Spleen (tissue), 11 donors: Measurements from ENCODE around the gene TTC39B. TPM values are rescaled to one million over a fixed set of nuclear protein-coding genes. Genes with fewer than 3 reads are reported as not detected.

ENCODE experiments used
- DNase-seq: peaks from one replicate; pipeline ENCODE4 v3.0.0-alpha.2; 2020
- H3K27ac ChIP-seq, 8 donors: fragments of 200-600 bp; sonication (generic) in 7 of 8; 1 replicate in 4 of 8; 2 replicates in 4 of 8; pipeline versions ENCODE4 v1.5.0 to v1.8.0; 2016 to 2021; ENCODE audit warnings: inconsistent platforms in 4 of 8, mild to moderate bottlenecking in 4 of 8, moderate library complexity in 1 of 8
- H3K27me3 ChIP-seq, 7 donors: fragments of 200-600 bp; sonication (generic) in 6 of 7; replicated peaks in 1 of 7; 1 replicate in 4 of 7; 2 replicates in 3 of 7; pipeline versions ENCODE4 v1.5.0 to v1.8.0; 2016 to 2021; ENCODE audit warnings: inconsistent platforms in 3 of 7, mild to moderate bottlenecking in 1 of 7
- H3K36me3 ChIP-seq, 6 donors: fragments of 200-600 bp; sonication (generic) in 5 of 6; 1 replicate in 4 of 6; 2 replicates in 2 of 6; pipeline versions ENCODE4 v1.5.0 to v1.8.0; 2016 to 2021; ENCODE audit warnings: inconsistent platforms in 2 of 6
- H3K4me1 ChIP-seq, 6 donors: fragments of 200-600 bp; sonication (generic) in 5 of 6; 1 replicate in 3 of 6; 2 replicates in 3 of 6; pipeline versions ENCODE4 v1.5.0 to v1.8.0; 2016 to 2021; ENCODE audit warnings: inconsistent platforms in 3 of 6
- H3K4me3 ChIP-seq, 8 donors: fragments of 200-600 bp; sonication (generic) in 7 of 8; 1 replicate in 4 of 8; 2 replicates in 4 of 8; pipeline versions ENCODE4 v1.5.0 to v1.8.0; 2016 to 2021; ENCODE audit warnings: inconsistent platforms in 4 of 8, mild to moderate bottlenecking in 4 of 8, moderate library complexity in 2 of 8
- H3K9me3 ChIP-seq, 8 donors: fragments of 200-600 bp; sonication (generic) in 7 of 8; 1 replicate in 4 of 8; 2 replicates in 4 of 8; pipeline versions ENCODE4 v1.5.0 to v1.8.0; 2016 to 2021; ENCODE audit warnings: inconsistent platforms in 4 of 8
- POLR2A ChIP-seq, 3 donors: fragments of 450-650 bp; IDR thresholded peaks; one replicate each; pipeline ENCODE4 v1.5.1; 2017; ENCODE audit warnings: antibody characterized with exemption in 3 of 3, mild to moderate bottlenecking in 1 of 3
- POLR2AphosphoS5 ChIP-seq, 3 donors: sonication (generic); formaldehyde crosslinking; IDR thresholded peaks; one replicate each; pipeline ENCODE4 v1.5.1; 2017; ENCODE audit warnings: antibody characterized with exemption in 3 of 3
- WGBS, 5 donors: extraction: QIAGEN DNeasy Blood & Tissue Kit in 3 of 5; methylation state at CpG; one replicate each; pipeline versions ENCODE4 v1.1.5 to v1.1.7; 2013 to 2018; 5-methylcytosine and 5-hydroxymethylcytosine counted together
- intact Hi-C: fragments of 100-400 bp; cut with DNase I; formaldehyde crosslinking; loops from one replicate; pipeline ENCODE4 v1.15.0; 2023; ENCODE audit warnings: low total_unique reads
- polyA plus RNA-seq, 3 donors: library from polyadenylated mRNA; stranded (reverse); fragments of 200-250 nt; gene quantifications; one replicate each; pipeline ENCODE4 v1.2.1, GENCODE V29; 2013
- total RNA-seq, 7 donors: library from RNA; depleted of rRNA in 3 of 7; stranded (reverse); fragments of >200 nt in 3 of 7; fragmentation: NEBNext Ultra II Directional in 4 of 7; extraction: Animal tissue kit (Norgen Biotek cat#: 25700) in 4 of 7; gene quantifications; one replicate each; pipeline versions ENCODE4 v1.1.0 to v1.2.1, GENCODE V29; 2016 to 2021
- TF ChIP-seq, protein P1 (sequence below), 11 experiments: fragments of 200-600 bp in 7 of 11; fragments of 450-650 bp in 4 of 11; sonication (generic) in 4 of 11; IDR thresholded peaks in 8 of 11; conservative IDR thresholded peaks in 3 of 11; 1 replicate in 7 of 11; 2 replicates in 4 of 11; pipeline versions ENCODE4 v1.4.0 to v1.8.0; 2016 to 2021; ENCODE audit warnings: antibody characterized with exemption in 11 of 11, inconsistent platforms in 4 of 11, mild to moderate bottlenecking in 1 of 11
- donor health status: healthy with polysubstance abuse.
- donor health status: DM: no; HTN: no; CAD: no; lungs with moderate emphysema.
- donor health status: DM: no; HTN: no; CAD: no.
- donor health status: Bipolar disorder and iron deficiency.
- donor health status: healthy.
- donor health status: DM: no; HTN: no; CAD: no.
- donor health status: DM: yes; HTN: yes; CAD: no.

Gene TTC39B
- total and polyA plus RNA-seq, 10 donors, result 4.8 to 24.1 (median 19.0) TPM

DNA sequence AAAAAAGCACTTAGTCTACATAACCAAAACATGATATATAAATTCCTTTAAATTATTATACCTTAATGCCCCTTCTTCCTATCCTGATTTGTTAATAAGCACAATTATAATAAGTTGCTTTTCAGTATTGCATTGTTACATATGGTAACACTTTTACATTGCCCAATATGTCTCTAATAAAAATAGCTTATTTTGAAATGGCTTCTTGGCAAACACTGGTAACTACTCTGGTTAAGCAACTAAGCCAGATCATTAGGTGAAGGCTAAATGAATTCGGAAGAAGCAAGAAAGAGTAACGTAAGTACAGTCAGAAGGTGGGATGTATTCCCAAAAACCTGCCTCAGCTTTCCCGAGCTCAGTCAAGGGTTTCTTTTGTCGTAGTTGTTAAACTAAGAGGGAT, 85.3 kb downstream of the TTC39B start:
- H3K4me1 ChIP-seq, result no peaks in the 10 kb centered on the region
- 76 to 90% (median 81%) methylated on average over 4 of the region's 4 CpGs for WGBS, 5 donors
- intact Hi-C loops, result no loop called here
- no peaks in the 10 kb centered on the region for H3K9me3 ChIP-seq
- H3K36me3 ChIP-seq, result peaks cover 0 to 20% (median 4%) of the 10 kb centered on the region in 6 donors
- no peak overlapping the region for H3K4me3 ChIP-seq
- H3K27me3 ChIP-seq, result no peaks in the 10 kb centered on the region
- TF ChIP-seq POLR2AphosphoS5 (IDR thresholded peaks at IDR 0.05) (no peak), POLR2A (IDR thresholded peaks at IDR 0.05) (no peak)
- TF ChIP-seq, protein P1, sequence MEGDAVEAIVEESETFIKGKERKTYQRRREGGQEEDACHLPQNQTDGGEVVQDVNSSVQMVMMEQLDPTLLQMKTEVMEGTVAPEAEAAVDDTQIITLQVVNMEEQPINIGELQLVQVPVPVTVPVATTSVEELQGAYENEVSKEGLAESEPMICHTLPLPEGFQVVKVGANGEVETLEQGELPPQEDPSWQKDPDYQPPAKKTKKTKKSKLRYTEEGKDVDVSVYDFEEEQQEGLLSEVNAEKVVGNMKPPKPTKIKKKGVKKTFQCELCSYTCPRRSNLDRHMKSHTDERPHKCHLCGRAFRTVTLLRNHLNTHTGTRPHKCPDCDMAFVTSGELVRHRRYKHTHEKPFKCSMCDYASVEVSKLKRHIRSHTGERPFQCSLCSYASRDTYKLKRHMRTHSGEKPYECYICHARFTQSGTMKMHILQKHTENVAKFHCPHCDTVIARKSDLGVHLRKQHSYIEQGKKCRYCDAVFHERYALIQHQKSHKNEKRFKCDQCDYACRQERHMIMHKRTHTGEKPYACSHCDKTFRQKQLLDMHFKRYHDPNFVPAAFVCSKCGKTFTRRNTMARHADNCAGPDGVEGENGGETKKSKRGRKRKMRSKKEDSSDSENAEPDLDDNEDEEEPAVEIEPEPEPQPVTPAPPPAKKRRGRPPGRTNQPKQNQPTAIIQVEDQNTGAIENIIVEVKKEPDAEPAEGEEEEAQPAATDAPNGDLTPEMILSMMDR (IDR thresholded peaks at IDR 0.05 in 8 of 11, conservative IDR thresholded peaks at IDR 0.05 in 3 of 11), result no peak
- H3K27ac ChIP-seq, result no peak overlapping the region
- no peak for DNase-seq

DNA sequence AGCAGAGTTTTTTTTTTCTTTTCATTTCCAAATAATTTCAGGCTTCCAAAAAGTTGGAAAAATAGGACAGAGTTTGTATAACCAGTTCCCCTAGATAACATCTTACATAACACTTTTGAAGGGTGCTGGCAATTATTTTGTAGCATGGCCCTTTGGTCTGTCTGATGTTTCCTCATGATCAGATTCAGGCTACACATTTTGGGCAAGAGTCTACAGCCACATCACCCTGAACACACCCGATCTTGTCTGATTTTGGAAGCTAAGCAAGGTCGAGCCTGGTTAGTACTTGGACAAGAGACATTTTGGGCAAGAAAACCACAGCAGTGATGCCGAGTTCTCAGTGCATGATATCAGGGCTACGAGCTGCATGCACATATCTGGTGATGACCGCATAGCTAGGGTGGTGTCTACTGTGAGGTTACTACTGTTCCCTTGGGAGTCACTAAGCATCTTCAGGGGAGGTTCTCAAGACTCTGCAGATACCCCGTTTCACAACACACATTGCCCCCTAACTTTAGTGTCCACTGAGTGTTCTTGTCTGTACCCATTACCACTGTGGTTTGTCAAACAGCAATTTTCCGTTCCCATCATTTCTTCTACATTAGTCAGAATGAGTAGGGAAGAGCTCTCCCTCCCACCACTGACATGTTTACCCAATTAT, 86.2 kb downstream of the TTC39B start:
- H3K4me1 ChIP-seq, result no peaks in the 10 kb centered on the region
- no peaks in the 10 kb centered on the region for H3K9me3 ChIP-seq
- intact Hi-C loops, result no loop called here
- DNase-seq, result no peak
- H3K36me3 ChIP-seq, result peaks cover 0 to 20% (median 4%) of the 10 kb centered on the region in 6 donors
- H3K4me3 ChIP-seq, result no peak overlapping the region
- H3K27ac ChIP-seq, result no peak overlapping the region
- WGBS, 5 donors, result 89 to 96% (median 93%) methylated on average over 7 of the region's 7 CpGs
- TF ChIP-seq POLR2AphosphoS5 (IDR thresholded peaks at IDR 0.05) (no peak), POLR2A (IDR thresholded peaks at IDR 0.05) (no peak)
- TF ChIP-seq, protein P1 (IDR thresholded peaks at IDR 0.05 in 8 of 11, conservative IDR thresholded peaks at IDR 0.05 in 3 of 11), result no peak
- no peaks in the 10 kb centered on the region for H3K27me3 ChIP-seq

DNA sequence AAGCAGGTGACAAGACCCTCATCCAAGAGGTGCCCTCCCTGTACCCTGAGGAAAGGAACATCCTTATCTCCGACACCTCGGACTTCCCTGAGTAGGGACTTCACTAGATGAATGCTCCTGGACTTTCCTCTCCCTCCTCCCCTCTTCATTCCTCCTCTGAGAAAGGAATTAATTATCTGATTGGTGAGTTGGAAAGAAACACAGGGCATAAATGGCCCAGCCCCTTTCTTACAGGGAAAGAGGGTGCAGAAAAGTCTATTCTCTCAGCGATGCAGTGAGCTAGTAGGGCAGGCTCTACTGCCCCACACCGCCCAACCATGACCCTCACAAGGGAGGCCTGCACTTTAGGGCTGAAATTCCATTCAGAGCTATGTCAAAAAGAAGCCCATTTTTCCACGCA, 87.5 kb downstream of the TTC39B start:
- Histone ChIP-seq H3K27ac (no peak overlapping the region), H3K9me3 (no peaks in the 10 kb centered on the region), H3K4me1 (no peaks in the 10 kb centered on the region), H3K4me3 (no peak overlapping the region), H3K36me3 (peaks cover 0 to 19% (median 4%) of the 10 kb centered on the region in 6 donors), H3K27me3 (no peaks in the 10 kb centered on the region)
- TF ChIP-seq, protein P1 (IDR thresholded peaks at IDR 0.05 in 8 of 11, conservative IDR thresholded peaks at IDR 0.05 in 3 of 11), result no peak
- TF ChIP-seq POLR2AphosphoS5 (IDR thresholded peaks at IDR 0.05) (no peak), POLR2A (IDR thresholded peaks at IDR 0.05) (no peak)
- intact Hi-C loops, result loop anchor here (10.0 kb wide), 3 partner anchors 85 to 265 kb away; partner anchors contain the start of gene TTC39B
- DNase-seq, result no peak
- 82 to 96% (median 89%) methylated on average over 5 of the region's 5 CpGs for WGBS, 5 donors

DNA sequence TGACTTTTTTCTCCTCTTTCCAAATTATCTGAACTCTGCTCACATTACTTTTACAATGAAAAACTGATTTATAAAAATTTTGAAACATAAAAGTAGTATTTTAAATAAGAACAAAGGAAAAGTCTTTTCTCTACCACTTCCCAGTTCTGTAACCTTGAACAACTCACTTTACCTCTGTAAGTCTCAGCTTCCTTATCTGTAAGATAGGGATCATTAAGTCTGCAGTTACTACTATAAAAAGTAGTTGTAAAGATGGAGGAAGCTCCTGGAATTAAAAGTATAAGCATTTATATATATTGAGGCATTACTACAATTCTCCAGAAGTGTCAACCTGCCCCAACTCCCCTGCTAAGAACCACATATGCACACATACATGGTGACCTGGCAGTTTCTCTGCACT, 88.0 kb downstream of the TTC39B start:
- intact Hi-C loops, result loop anchor here (10.0 kb wide), 3 partner anchors 86 to 266 kb away; partner anchors contain the start of gene TTC39B
- Histone ChIP-seq H3K9me3 (no peaks in the 10 kb centered on the region), H3K27me3 (no peaks in the 10 kb centered on the region), H3K4me3 (no peak overlapping the region), H3K4me1 (no peaks in the 10 kb centered on the region), H3K27ac (no peak overlapping the region), H3K36me3 (peaks cover 0 to 14% (median 4%) of the 10 kb centered on the region in 6 donors)
- TF ChIP-seq POLR2A (IDR thresholded peaks at IDR 0.05), result no peak
- no peak for TF ChIP-seq POLR2AphosphoS5 (IDR thresholded peaks at IDR 0.05)
- TF ChIP-seq, protein P1 (IDR thresholded peaks at IDR 0.05 in 8 of 11, conservative IDR thresholded peaks at IDR 0.05 in 3 of 11), result no peak
- DNase-seq, result no peak
